ENCODE data around the gene BACH2.
A peak's percentile ranks its signal among the peaks of the same experiment; 100 is the strongest.

The BACH2 gene

DNA sequence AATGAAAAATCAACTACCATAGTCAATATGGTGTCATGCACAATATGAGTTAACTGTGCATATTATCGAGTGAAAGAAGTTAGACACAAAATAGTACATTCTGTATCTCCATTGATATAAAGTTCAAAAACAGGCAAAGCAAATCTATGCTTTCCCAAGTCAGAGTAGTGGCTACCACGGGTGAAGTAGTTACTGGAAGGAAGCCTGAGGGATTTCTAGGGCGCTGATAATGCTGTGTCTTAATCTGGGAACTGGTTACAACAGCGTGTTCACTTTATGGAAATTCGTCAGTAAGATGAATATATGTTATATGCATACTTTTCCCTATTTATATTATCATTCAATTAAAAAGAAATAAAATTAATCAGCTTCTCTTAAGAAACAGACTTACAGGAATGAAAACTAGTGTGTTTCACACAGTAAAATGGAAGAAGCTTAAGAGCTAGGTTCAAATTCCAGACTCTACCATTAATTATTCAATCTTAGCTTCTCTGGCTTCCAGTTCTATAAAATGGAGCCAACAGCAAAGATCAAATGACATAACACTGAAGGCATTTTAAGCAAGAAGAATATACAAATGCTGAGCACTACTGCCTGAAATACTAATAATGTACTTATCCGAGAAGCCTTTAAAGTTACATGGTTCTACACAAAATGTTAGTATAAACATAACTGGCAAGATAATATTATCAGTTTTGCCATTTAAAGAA, 19.2 kb downstream of the BACH2 start:
- no peak for DNase-seq

DNA sequence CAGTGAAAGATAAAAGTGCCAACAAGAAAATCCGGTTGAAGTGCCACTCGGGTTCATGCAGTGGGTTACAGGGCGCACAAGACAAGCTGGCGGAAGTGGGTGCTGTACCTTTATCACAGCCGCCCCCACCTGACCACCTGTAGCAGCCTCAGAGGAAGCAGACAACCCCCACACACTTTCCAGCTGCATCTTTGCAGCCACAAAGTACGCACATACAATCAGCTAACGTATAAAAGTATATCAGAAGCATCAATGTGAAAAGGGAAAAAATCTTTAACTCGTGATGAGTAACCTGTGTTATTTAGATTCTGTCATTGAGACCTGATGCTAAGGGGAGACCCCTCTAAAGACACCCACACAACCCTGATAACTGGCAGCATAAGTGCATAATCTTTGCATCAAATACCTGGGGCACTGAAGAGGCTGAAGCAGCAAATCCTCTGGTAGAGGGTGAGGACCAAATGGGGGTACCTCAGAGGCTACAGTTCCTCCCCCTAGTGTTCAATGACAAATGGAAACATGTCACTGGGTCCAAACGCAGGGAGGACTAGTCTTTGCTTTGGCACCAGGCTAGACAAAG, 22.1 kb downstream of the BACH2 start:
- DNase-seq: peak; percentile 79

GRCh38 chr6:90273863-90274262, 22.8 kb downstream of the BACH2 start:
- no peak for DNase-seq

GRCh38 chr6:90272895-90273294, 23.7 kb downstream of the BACH2 start:
- DNase-seq: no peak

DNA sequence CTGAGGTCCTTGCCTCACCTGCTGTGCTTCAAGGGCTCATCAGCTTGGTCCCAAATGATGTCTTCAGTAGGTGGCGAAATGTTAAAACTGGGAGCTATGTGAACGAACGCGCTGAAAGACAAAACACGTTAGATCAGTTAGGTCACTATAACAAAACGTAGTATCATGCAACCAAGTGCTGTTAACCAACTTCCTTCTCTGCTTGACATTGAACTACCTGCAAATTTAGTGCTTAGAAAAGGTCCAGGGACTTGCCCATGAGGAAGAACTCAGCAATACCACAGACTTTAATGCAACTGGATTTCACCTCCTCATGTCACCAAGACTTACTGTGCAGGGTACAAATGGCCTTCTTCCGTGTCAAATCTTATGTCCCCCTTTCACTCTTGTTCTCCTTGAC, 24.8 kb downstream of the BACH2 start:
- no peak for DNase-seq

- no peak for DNase-seq
Observed at GRCh38 chr6:90269334-90269733, 27.3 kb downstream of the BACH2 start.

DNA sequence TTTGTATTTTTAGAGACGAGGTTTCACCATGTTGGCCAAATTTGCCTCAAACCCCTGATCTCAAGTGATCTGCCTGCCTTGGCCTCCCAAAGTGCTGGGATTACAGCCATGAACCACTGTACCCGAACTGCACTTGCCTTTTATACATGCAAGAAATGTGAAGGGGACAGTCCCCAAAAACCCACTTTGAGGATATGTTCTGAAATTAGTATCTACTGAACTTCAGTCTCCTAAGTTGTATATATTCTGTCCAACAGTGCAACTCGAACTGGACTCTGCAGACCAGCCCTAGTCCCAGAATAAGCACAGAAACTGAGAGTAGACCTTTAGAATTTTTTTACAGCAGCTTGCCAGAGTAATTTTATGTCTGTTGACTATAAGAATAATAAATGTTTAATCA, 28.5 kb downstream of the BACH2 start:
- DNase-seq: no peak

DNA sequence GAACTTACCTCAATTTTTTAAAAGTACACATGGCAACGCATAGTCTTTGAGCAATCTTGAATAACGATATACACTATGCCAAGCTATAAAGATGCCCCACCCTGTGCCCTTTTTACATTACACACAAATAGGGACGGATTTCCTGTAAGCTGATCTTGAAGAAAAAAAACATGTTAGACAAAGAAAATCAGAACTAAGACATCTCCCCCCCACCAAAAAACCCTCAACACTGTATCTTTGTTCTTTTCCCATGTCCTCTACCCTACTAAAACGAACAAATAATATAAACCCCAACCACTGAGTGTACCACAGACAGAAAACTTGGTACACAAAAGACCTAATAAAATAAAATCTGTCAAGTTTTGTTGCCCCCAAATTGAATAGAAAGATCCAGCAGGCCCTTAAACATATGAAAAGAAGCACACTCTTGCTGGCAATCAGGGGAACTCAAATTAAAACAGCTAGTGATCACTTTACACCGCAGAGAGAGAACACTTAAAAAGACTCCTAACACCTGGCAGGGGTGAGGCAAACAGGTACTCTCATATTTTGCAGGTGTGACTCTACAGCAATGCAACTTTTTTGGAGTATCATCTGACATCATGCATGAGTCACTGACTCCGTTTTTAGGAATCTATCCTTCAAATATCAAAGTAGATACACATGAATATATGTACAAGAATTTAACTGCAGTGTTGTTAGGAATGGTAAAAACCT, 29.6 kb downstream of the BACH2 start:
- DNase-seq: peak; percentile 30

GRCh38 chr6:90264561-90264960, 32.1 kb downstream of the BACH2 start:
- no peak for DNase-seq

GRCh38 chr6:90263633-90264032, 33.0 kb downstream of the BACH2 start:
- no peak for DNase-seq

GRCh38 chr6:90261801-90262200, 34.8 kb downstream of the BACH2 start:
- DNase-seq: no peak

GRCh38 chr6:90257486-90257738, 39.2 kb downstream of the BACH2 start:
- no peak for DNase-seq

DNA sequence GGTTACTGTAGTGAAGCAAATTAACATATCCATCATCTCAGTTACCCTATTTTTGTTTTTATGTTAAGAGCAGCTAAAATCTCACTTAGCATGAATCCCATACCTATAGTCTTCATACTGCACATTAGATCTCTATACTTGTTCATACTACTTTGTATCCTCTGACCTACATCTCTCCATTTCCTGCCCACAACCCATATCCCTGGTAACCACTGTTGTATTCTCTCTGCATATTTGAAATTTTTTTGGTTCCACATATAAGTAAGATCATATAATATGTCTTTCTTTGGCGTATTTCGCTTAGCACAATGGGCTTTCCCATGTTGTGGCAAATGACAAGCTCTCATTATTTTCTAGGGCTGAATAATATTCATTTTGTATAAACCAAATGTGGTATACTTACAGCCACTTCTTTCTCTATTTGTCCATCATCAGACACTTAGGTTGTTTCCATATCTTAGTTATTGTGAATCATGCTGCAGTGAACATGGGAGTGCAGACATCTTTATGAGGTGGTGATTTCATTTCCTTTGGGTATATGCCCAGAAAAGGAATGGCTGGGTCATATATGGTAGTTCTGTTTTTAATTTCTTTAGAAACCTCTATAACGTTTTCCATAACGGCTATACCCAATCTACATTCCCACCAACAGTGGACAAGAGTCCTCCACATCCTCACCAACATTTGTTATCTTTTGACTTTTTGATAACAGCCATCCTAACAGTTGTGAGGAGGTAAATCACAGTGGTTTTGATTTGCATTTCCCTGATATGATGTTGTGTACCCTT, 39.8 kb downstream of the BACH2 start:
- DNase-seq: peak; percentile 57

- DNase-seq: no peak
Observed at GRCh38 chr6:90253631-90254030, 43.0 kb downstream of the BACH2 start.

DNA sequence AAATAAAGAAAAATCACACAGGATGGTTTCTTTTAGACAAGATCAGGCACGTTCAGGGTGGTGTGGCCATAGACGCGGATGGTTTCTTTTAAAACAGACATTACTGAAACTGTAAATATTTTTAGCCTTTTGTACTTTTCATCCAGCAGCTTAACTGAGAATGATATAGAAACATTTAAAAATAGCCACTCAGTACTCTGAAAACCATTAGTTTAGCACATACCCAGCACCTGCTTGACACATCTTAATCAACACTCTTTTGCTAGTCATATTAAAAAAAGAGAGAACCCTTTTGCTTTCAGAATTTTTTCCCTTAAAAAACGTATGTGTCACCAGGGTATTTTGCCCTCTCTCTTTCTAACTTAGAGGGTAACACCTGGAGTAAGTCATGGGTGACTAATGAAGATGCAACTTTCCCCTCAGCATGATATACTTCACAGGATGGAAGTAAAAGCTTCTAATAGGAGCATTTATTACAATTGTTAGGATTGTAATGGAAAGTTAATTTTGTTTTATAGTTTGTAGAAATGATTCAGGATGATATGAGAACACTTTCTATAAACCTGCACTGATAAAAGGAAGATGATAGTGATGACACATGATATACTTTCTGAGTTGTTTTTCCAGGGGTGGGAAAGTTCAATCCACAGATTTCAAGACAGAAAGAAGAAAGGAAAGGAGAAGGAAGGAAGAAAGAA, 45.2 kb downstream of the BACH2 start:
- DNase-seq: peak; percentile 39

- no peak for DNase-seq
Observed at GRCh38 chr6:90250405-90250804, 46.2 kb downstream of the BACH2 start.

DNA sequence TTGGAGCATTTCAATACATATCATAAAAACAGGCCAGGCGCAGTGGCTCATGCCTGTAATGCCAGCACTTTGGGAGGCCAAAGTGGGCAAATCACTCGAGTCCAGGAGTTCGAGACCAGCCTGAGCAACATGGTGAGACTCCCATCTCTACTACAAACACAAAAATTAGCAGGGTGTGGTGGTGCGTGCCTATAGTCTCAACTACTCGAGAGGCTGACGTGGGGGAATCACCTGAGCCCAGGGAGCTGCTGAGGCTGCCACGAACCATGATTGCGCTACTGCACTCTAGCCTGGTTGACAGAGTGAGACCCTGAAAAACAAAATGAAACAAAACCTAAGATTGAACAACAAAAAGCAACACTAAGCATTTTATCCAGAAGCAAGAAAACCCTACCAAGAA, 47.2 kb downstream of the BACH2 start:
- peak; percentile 45 for DNase-seq

DNA sequence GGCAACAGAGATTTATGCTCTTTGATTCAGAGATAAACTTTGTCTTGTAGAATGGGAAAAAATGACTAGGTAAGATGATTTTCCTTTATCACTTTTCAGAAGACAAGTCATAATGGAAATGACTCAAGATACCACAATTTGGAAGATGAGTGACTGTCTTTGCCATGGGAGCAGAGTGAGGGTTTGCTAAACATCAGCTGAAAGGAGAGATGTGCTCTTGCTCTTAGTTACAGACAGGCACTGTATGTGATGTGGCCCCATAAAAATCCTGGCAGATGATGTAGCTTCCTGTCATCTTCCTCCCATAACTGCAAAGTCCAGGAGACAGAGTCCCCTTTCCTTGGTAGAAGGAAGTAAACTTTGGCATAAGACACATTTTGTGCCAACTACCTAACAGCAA, 47.6 kb downstream of the BACH2 start:
- peak; percentile 88 for DNase-seq

DNA sequence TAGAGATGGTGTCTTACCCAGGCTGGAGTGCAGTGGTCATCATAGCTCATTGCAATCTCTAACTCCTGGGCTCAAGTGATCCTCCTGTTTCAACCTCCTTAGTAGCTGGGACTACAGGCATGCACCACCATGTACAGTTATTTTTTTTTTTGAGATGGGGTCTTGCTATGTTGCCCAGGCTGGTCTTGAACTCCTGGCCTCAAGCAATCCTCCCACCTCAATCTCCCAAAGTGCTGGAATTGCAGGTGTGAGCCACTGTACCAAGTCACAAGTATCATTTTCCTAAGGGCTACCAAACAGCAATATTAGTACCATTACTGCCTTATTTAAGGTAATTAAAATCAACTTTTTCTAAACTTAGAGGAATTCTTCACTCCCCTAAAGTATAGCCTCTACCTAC, 49.4 kb downstream of the BACH2 start:
- DNase-seq: no peak

GRCh38 chr6:90241229-90241880, 55.3 kb downstream of the BACH2 start:
- DNase-seq: no peak

GRCh38 chr6:90238496-90239266, 58.0 kb downstream of the BACH2 start:
- no peak for DNase-seq
